MCF 10A (cell line): Measurements from ENCODE around the gene OTULIN. TPM values are rescaled to one million over a fixed set of nuclear protein-coding genes. Genes with fewer than 3 reads are reported as not detected.
A peak's percentile ranks its signal among the peaks of the same experiment; 100 is the strongest.

Experiments used
- BruUV-seq: library from RNA; stranded (reverse); fragments of 400-500 nt; replicated peaks from 2 replicates; lab custom pipeline; 2021; lab: Mats Ljungman, UMichigan
- CTCF ChIA-PET: fragments of 300-600 bp; sonication (Branson Sonifier 250); formaldehyde crosslinking; extraction: SDS; loops from one replicate; lab custom pipeline; 2021; ENCODE audit warnings: antibody characterized with exemption, inconsistent platforms; lab: Yijun Ruan, JAX
- POLR2A ChIA-PET: fragments of 300-600, 350-650 bp; sonication (Branson Sonifier 250); formaldehyde crosslinking; extraction: SDS; loops from one replicate; lab custom pipeline; 2020; ENCODE audit warnings: antibody characterized with exemption, inconsistent platforms; lab: Yijun Ruan, JAX
- DNase-seq: peaks from one replicate; pipeline ENCODE4 v3.0.0-alpha.2; 2018; ENCODE audit not compliant: unreplicated experiment
- H3K27ac Mint-ChIP-seq: one replicate; pipeline ENCODE4 v1.8.0; 2022; ENCODE audit warnings: mild to moderate bottlenecking, low read depth, mixed read lengths; ENCODE audit not compliant: unreplicated experiment
- H3K27me3 Mint-ChIP-seq: one replicate; pipeline ENCODE4 v1.8.0; 2022; ENCODE audit warnings: mixed read lengths; ENCODE audit not compliant: insufficient read depth, unreplicated experiment
- H3K36me3 Mint-ChIP-seq: one replicate; pipeline ENCODE4 v1.8.0; 2022; ENCODE audit warnings: mild to moderate bottlenecking, moderate library complexity, mixed read lengths; ENCODE audit not compliant: insufficient read depth, unreplicated experiment
- H3K4me1 Mint-ChIP-seq: one replicate; pipeline ENCODE4 v1.8.0; 2022; ENCODE audit warnings: mixed read lengths; ENCODE audit not compliant: insufficient read depth, unreplicated experiment
- H3K4me3 Mint-ChIP-seq: one replicate; pipeline ENCODE4 v1.8.0; 2022; ENCODE audit warnings: mild to moderate bottlenecking, moderate library complexity, mixed read lengths; ENCODE audit not compliant: unreplicated experiment
- H3K9me3 Mint-ChIP-seq: one replicate; pipeline ENCODE4 v1.8.0; 2022; ENCODE audit warnings: mixed read lengths; ENCODE audit not compliant: unreplicated experiment
- CTCF ChIP-seq: fragments of 200-600 bp; IDR thresholded peaks from one replicate; pipeline ENCODE4 v1.8.0; 2022; ENCODE audit warnings: antibody characterized with exemption, mild to moderate bottlenecking; ENCODE audit not compliant: unreplicated experiment
- intact Hi-C: fragments of 100-400 bp; cut with micrococcal nuclease; formaldehyde crosslinking; loops from 2 replicates; pipeline ENCODE4 v1.14.1; 2022
- total RNA-seq: library from RNA; stranded (reverse); gene quantifications from 2 replicates; pipeline ENCODE4 v1.2.3, GENCODE V29; 2022

Gene OTULIN
- total RNA-seq, 1 experiment from 2014 or later, result 34.6 TPM

DNA sequence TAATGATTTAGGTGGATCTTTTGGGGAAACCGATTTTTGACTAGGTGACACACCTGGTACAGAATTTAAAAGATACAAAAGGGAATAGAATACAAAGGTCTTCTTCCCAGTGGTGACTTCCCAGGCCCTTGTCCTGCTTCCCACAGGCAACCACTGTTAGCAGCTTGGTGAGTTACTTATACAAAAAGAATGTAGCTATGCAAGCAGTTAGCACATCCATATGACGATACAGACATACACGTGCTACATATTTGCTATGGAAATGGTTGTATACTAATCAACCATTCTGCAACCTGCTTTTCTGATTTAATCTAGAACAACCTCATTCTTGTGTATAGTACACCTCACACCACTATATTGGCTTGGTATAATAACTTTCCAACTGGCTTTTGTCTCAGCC, 51.0 kb downstream of the OTULIN start:
- Mint-ChIP-seq H3K27ac (no peak overlapping the region), H3K4me3 (no peak overlapping the region), H3K27me3 (no peaks in the 10 kb centered on the region), H3K4me1 (peaks cover 4% of the 10 kb centered on the region), H3K9me3 (no peaks in the 10 kb centered on the region), H3K36me3 (peaks cover 62% of the 10 kb centered on the region)
- CTCF ChIA-PET, result interaction anchor here (0.7 to 4.8 kb wide), 5 partner anchors 9 to 561 kb away, joined by 3 to 26 read pairs (median 4); no protein-coding TSS in a partner anchor
- intact Hi-C loops, result no loop called here
- BruUV-seq, result no TSS peak
- DNase-seq, result no peak
- POLR2A ChIA-PET, result no interaction called here
- no peak for TF ChIP-seq CTCF

GRCh38 chr5:14716755-14717752, 52.5 kb downstream of the OTULIN start:
- no peak for TF ChIP-seq CTCF
- no peak for DNase-seq
- Mint-ChIP-seq H3K4me1 (peaks cover 5% of the 10 kb centered on the region), H3K4me3 (no peak overlapping the region), H3K27ac (peak overlapping the region; percentile 47), H3K9me3 (no peaks in the 10 kb centered on the region), H3K36me3 (peaks cover 47% of the 10 kb centered on the region), H3K27me3 (no peaks in the 10 kb centered on the region)
- intact Hi-C loops, result no loop called here
- CTCF ChIA-PET, result interaction anchor here (0.6 to 3.3 kb wide), 3 partner anchors 10 to 1886 kb away, joined by 3 to 14 read pairs (median 3); no protein-coding TSS in a partner anchor
- no TSS peak for BruUV-seq
- POLR2A ChIA-PET, result interaction anchor here (1.6 kb wide), 1 partner anchor 31 kb away, joined by 7 read pairs; no protein-coding TSS in a partner anchor

DNA sequence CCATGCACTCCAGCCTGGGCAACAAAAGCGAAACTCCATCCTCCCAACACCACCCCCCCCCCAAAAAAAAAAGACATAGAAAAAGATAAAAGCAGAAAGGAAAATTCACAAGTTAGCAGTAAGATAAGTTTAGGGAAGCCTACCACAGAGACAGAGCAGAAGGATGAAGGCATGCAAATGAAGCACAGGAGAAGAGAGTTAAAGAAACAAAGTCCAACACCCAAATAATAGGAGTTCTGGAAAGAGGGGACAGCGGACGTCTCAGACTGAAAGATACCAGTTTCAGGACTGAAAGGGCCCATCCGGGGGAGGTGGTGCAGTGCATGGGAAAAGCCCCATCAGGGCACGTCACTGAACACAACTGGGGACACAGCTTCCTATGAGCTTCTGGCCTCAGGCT, 54.3 kb downstream of the OTULIN start:
- no peaks in the 10 kb centered on the region for H3K9me3 Mint-ChIP-seq
- no peak overlapping the region for H3K4me3 Mint-ChIP-seq
- H3K36me3 Mint-ChIP-seq, result peaks cover 30% of the 10 kb centered on the region
- ChIA-PET POLR2A (no interaction called here), CTCF (interaction anchor here (3.3 kb wide), 1 partner anchor 8 kb away, joined by 14 read pairs; no protein-coding TSS in a partner anchor)
- no peak for TF ChIP-seq CTCF
- H3K27ac Mint-ChIP-seq, result no peak overlapping the region
- no TSS peak for BruUV-seq
- intact Hi-C loops, result no loop called here
- H3K4me1 Mint-ChIP-seq, result peaks cover 5% of the 10 kb centered on the region
- H3K27me3 Mint-ChIP-seq, result no peaks in the 10 kb centered on the region
- DNase-seq, result no peak
